Astrocyte of the cerebellum (primary cell): Measurements from ENCODE around the gene TRMT6.

ENCODE experiments used
- DNase-seq: peaks from one replicate; pipeline ENCODE4 v3.0.0-alpha.2; 2011; ENCODE audit warnings: low read depth
- H3K4me3 ChIP-seq: 2 replicates; pipeline ENCODE4 v1.5.1; 2011; ENCODE audit warnings: mild to moderate bottlenecking, low read depth, low read length, moderate library complexity
- CTCF ChIP-seq: IDR thresholded peaks from 2 replicates; pipeline ENCODE4 v1.5.1; 2012; ENCODE audit warnings: low read length, low read depth, moderate library complexity, mild to moderate bottlenecking; ENCODE audit errors: missing control alignments
- in situ Hi-C: cut with HindIII; loops from 2 replicates; pipeline ENCODE4 v1.10.0; 2017; ENCODE audit warnings: low sequenced_read_pairs

TRMT6 gene

GRCh38 chr20:5974531-5974930 is 24.2 kb upstream of the TRMT6 start:
- in situ Hi-C loops: no loop called here
- no peak for DNase-seq
- TF ChIP-seq CTCF: no peak
- H3K4me3 ChIP-seq: no peak overlapping the region

- in situ Hi-C loops: no loop called here
- DNase-seq: no peak
- H3K4me3 ChIP-seq: no peak overlapping the region
- TF ChIP-seq CTCF: no peak
Measured at GRCh38 chr20:5973971-5974370, 23.6 kb upstream of the TRMT6 start.

GRCh38 chr20:5973172-5973571 is 22.8 kb upstream of the TRMT6 start:
- in situ Hi-C loops: no loop called here
- no peak for DNase-seq

GRCh38 chr20:5971203-5971602 is 20.9 kb upstream of the TRMT6 start:
- in situ Hi-C loops: no loop called here
- TF ChIP-seq CTCF: no peak
- H3K4me3 ChIP-seq: no peak overlapping the region
- no peak for DNase-seq

More at GRCh38 chr20:5973172-5973571, 22.8 kb upstream of the TRMT6 start:
- no peak overlapping the region for H3K4me3 ChIP-seq
- no peak for TF ChIP-seq CTCF

GRCh38 chr20:5970381-5970780 is 20.0 kb upstream of the TRMT6 start:
- TF ChIP-seq CTCF: no peak
- in situ Hi-C loops: no loop called here
- no peak overlapping the region for H3K4me3 ChIP-seq
- DNase-seq: no peak

- H3K4me3 ChIP-seq: no peak overlapping the region
- no peak for TF ChIP-seq CTCF
- in situ Hi-C loops: no loop called here
- no peak for DNase-seq
Measured at GRCh38 chr20:5969940-5970339, 19.6 kb upstream of the TRMT6 start.
